Measurements from ENCODE around the gene TRAF4.
"Not testable (repeated sequence)": the region's sequence is repeated elsewhere in the genome, so short reads cannot be mapped to it uniquely, and the experiment has no call there.

Gene TRAF4

DNA sequence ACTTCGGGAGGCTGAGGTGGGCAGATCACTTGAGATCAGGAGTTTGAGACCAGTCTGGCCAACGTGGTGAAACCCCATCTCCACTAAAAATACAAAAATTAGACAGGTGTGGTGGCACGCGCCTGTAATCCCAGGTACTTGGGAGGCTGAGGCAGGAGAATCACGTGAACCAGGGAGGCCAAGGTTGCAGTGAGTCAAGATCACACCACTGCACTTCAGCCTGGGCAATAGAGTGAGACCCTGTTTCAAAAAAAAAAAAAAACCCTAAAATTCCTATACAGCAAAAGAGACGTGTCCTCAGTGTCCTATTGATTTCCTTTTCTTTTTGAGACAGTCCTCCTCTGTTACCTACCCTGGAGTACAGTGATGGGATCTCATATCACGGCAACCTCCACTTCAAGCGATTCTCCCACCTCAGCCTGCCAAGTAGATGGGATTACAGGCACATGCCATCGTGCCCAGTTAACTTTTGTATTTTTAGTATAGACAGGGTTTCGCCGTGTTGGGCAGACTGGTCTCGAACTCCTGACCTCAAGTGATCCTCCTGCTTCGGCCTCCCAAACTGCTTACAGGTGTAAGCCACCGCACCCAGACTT lies 51.1 kb downstream of the TRAF4 start:
- H3K27me3 ChIP-seq (ENCODE audit: control insufficient read depth, insufficient read depth, low read length); H3K36me3 ChIP-seq (ENCODE audit: control insufficient read depth, low read depth, low read length); H3K9ac ChIP-seq (ENCODE audit: low read length); H3K4me3 ChIP-seq (ENCODE audit: low read length); H3K4me1 ChIP-seq (ENCODE audit: control insufficient read depth, low read depth, low read length); H3K27ac ChIP-seq (ENCODE audit: low read length); H3K9me3 ChIP-seq (ENCODE audit: control insufficient read depth, low read depth, low read length): not testable (repeated sequence)

DNA sequence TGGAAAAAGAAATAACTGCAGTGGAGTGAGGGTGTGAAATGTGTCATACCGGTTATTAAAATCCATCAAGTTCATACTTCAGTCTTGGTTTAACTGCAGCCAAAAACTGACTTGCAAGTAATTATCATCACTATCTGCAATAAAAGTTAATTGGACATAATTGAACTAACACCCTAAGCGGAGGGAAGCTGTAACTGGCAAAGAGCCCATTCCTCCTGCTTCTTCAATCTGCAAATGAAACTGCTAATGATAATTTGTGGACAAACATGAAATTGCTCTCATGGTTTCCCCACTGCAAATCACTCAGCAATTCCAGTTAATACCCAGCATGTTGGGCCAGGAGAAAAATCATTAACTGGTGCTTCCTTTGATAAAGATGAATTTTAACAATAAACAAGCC lies 52.3 kb downstream of the TRAF4 start:
- Histone ChIP-seq H3K4me1 (ENCODE audit: control insufficient read depth, low read depth, low read length) (peaks cover 3% of the 10 kb centered on the region), H3K27ac (ENCODE audit: low read length) (no peak overlapping the region), H3K27me3 (ENCODE audit: control insufficient read depth, insufficient read depth, low read length) (no peaks in the 10 kb centered on the region), H3K9me3 (ENCODE audit: control insufficient read depth, low read depth, low read length) (no peaks in the 10 kb centered on the region), H3K9ac (ENCODE audit: low read length) (no peak overlapping the region), H3K36me3 (ENCODE audit: control insufficient read depth, low read depth, low read length) (peaks cover 3% of the 10 kb centered on the region), H3K4me3 (ENCODE audit: low read length) (no peak overlapping the region)
